Loucy (cell line): ENCODE measurements around the gene APBB2.

Experiments used
- H2AFZ ChIP-seq: fragments of 200-600 bp; sonication (generic); 2 replicates; pipeline ENCODE4 v1.6.0; 2016; ENCODE audit warnings: antibody characterized with exemption, mild to moderate bottlenecking, low read length, moderate library complexity
- H3F3A ChIP-seq: fragments of 200-600 bp; 2 replicates; pipeline ENCODE4 v1.6.0; 2016; ENCODE audit warnings: antibody characterized with exemption, low read depth, mild to moderate bottlenecking
- H3K27me3 ChIP-seq: fragments of 200-600 bp; sonication (generic); 2 replicates; pipeline ENCODE4 v1.6.1; 2014; ENCODE audit warnings: low read length, mild to moderate bottlenecking; ENCODE audit not compliant: insufficient read depth, poor library complexity, severe bottlenecking
- H3K36me3 ChIP-seq: fragments of 200-600 bp; sonication (generic); 2 replicates; pipeline ENCODE4 v1.6.1; 2016; ENCODE audit warnings: low read length; ENCODE audit not compliant: insufficient read depth
- H3K4me1 ChIP-seq: fragments of 200-600 bp; sonication (generic); 2 replicates; pipeline ENCODE4 v1.5.1; 2014; ENCODE audit warnings: low read length, mild to moderate bottlenecking; ENCODE audit not compliant: insufficient read depth, poor library complexity, severe bottlenecking
- H3K4me2 ChIP-seq: fragments of 200-600 bp; sonication (generic); 2 replicates; pipeline ENCODE4 v1.6.0; 2014; ENCODE audit warnings: antibody characterized with exemption, low read length, low read depth, mild to moderate bottlenecking; ENCODE audit not compliant: poor library complexity, severe bottlenecking
- H3K4me3 ChIP-seq: fragments of 200-600 bp; sonication (generic); 2 replicates; pipeline ENCODE4 v1.5.1; 2014; ENCODE audit warnings: low read length, mild to moderate bottlenecking, mixed read lengths; ENCODE audit not compliant: poor library complexity, severe bottlenecking
- H3K79me2 ChIP-seq: fragments of 200-600 bp; sonication (generic); 2 replicates; pipeline ENCODE4 v1.6.1; 2014; ENCODE audit warnings: low read length; ENCODE audit not compliant: insufficient read depth
- H3K9ac ChIP-seq: fragments of 200-600 bp; sonication (generic); 2 replicates; pipeline ENCODE4 v1.6.0; 2014; ENCODE audit warnings: mild to moderate bottlenecking, low read depth, low read length, moderate library complexity; ENCODE audit not compliant: poor library complexity, severe bottlenecking
- H3K9me2 ChIP-seq: fragments of 200-600 bp; sonication (generic); replicated peaks from 2 replicates; pipeline ENCODE4 v1.6.1; 2016; ENCODE audit warnings: low read depth, low read length, mixed read lengths
- H3K9me3 ChIP-seq: fragments of 200-600 bp; sonication (generic); 2 replicates; pipeline ENCODE4 v1.6.1; 2014; ENCODE audit warnings: mild to moderate bottlenecking, antibody characterized with exemption, low read length, low read depth; ENCODE audit not compliant: insufficient read depth
- H4K20me1 ChIP-seq: fragments of 200-600 bp; sonication (generic); 2 replicates; pipeline ENCODE4 v1.6.0; 2014; ENCODE audit warnings: antibody characterized with exemption, low read length, mild to moderate bottlenecking; ENCODE audit not compliant: insufficient read depth, poor library complexity, severe bottlenecking
- EZH2phosphoT487 ChIP-seq: fragments of 200-600 bp; IDR thresholded peaks from 2 replicates; pipeline ENCODE4 v1.6.1; 2018; ENCODE audit warnings: antibody characterized with exemption, mild to moderate bottlenecking, moderate library complexity, borderline replicate concordance
- TF ChIP-seq, protein P1 (sequence below): fragments of 200-600 bp; sonication (generic); conservative IDR thresholded peaks from 2 replicates; pipeline ENCODE4 v1.5.1; 2014; ENCODE audit warnings: mild to moderate bottlenecking, antibody characterized with exemption, low read length

Gene APBB2

DNA sequence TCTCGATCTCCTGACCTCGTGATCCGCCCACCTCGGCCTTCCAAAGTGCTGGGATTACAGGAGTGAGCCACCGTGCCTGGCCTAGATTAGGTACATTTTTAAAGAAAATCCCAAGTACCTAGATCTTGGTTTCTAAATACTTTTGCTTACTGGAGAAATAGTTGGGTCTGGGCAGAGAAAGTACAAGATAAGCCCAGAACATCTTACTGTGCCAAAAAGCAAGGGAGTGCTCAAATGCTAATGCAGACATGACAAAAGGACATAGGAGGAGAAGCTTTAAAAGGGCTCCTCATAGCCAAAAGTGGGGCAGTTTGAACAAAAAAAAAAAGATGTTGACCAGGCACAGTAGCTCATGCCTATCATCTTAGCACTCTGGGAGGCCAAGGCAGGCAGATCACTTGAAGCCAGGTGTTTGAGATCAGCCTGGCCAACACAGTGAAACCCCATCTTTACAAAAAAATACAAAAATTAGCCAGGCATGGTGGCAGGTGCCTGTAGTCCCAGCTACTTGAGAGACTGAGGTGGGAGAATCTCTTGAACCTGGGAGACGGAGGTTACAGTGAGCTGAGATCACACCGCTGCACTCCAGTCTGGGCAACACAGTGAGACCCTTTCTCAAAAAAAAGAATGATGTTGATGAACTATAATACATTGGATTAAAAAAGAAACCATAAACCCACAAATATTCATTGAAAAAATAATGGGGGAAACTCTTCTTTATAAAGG lies 107.5 kb downstream of the APBB2 start:
- Histone ChIP-seq H3K4me3 (no peak overlapping the region), H3K9me2 (no peaks in the 10 kb centered on the region), H3K4me2 (no peak overlapping the region), H3F3A (no peaks in the 10 kb centered on the region), H3K9me3 (no peaks in the 10 kb centered on the region), H4K20me1 (no peaks in the 10 kb centered on the region), H3K9ac (no peak overlapping the region), H3K36me3 (no peaks in the 10 kb centered on the region), H3K79me2 (no peaks in the 10 kb centered on the region), H3K4me1 (no peaks in the 10 kb centered on the region), H2AFZ (no peak overlapping the region), H3K27me3 (no peaks in the 10 kb centered on the region)
- TF ChIP-seq, protein P1, sequence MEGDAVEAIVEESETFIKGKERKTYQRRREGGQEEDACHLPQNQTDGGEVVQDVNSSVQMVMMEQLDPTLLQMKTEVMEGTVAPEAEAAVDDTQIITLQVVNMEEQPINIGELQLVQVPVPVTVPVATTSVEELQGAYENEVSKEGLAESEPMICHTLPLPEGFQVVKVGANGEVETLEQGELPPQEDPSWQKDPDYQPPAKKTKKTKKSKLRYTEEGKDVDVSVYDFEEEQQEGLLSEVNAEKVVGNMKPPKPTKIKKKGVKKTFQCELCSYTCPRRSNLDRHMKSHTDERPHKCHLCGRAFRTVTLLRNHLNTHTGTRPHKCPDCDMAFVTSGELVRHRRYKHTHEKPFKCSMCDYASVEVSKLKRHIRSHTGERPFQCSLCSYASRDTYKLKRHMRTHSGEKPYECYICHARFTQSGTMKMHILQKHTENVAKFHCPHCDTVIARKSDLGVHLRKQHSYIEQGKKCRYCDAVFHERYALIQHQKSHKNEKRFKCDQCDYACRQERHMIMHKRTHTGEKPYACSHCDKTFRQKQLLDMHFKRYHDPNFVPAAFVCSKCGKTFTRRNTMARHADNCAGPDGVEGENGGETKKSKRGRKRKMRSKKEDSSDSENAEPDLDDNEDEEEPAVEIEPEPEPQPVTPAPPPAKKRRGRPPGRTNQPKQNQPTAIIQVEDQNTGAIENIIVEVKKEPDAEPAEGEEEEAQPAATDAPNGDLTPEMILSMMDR, result no peak
- no peak for TF ChIP-seq EZH2phosphoT487

DNA sequence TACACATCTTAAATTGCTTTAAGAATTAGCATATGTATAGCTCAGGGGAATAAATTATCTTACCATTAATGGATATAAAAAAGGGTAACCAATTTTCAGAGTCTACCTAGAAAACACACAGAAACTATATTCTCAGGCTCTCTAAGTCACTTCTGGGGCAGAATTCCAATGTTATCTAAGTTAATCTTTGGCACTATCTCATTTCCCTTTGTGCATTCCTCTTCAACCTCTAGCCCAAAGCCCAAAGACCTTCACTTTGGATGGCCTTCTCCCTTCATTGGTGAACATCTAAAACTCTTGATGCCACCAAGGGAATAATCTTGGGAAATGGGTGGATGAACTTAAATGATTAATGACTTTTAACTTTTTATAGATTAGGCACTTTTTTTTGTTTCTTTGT lies 108.3 kb downstream of the APBB2 start:
- Histone ChIP-seq H3F3A (no peaks in the 10 kb centered on the region), H3K9ac (no peak overlapping the region), H3K79me2 (no peaks in the 10 kb centered on the region), H4K20me1 (no peaks in the 10 kb centered on the region), H3K4me3 (no peak overlapping the region), H3K9me3 (no peaks in the 10 kb centered on the region), H3K27me3 (no peaks in the 10 kb centered on the region), H3K36me3 (no peaks in the 10 kb centered on the region), H3K9me2 (no peaks in the 10 kb centered on the region), H2AFZ (no peak overlapping the region), H3K4me2 (no peak overlapping the region), H3K4me1 (no peaks in the 10 kb centered on the region)
- TF ChIP-seq, protein P1, result no peak
- no peak for TF ChIP-seq EZH2phosphoT487

DNA sequence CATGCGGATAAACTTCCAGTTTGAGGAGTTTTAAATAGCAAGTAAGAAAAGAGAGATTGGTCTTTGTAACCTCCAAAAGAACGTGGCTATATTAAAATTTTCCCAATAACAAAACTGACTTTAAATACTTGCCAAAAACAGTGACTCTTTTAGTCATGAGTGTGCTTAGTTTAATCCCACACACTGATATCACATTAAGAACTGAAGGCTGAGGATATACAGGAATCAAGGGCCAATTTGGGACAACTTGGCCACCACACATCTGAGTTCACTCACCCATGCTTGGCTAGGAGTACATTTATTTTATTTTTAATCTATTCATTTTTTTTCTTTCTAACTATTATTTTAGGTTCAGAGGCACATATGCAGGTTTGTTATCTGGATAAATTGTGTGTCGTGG lies 110.2 kb downstream of the APBB2 start:
- Histone ChIP-seq H4K20me1 (no peaks in the 10 kb centered on the region), H3K9me2 (no peaks in the 10 kb centered on the region), H3K79me2 (no peaks in the 10 kb centered on the region), H3K27me3 (no peaks in the 10 kb centered on the region), H3K9me3 (no peaks in the 10 kb centered on the region), H3F3A (no peaks in the 10 kb centered on the region), H3K4me3 (no peak overlapping the region), H3K36me3 (no peaks in the 10 kb centered on the region), H3K4me2 (no peak overlapping the region), H3K9ac (no peak overlapping the region), H2AFZ (no peak overlapping the region), H3K4me1 (no peaks in the 10 kb centered on the region)
- TF ChIP-seq, protein P1, result no peak
- TF ChIP-seq EZH2phosphoT487, result no peak
